DOHH2 (cell line): ENCODE results near the gene LIF.

Source experiments
- CTCF ChIP-seq: fragments of 200-600 bp; sonication (generic); IDR thresholded peaks from one replicate; pipeline ENCODE4 v1.5.1; 2014; ENCODE audit warnings: antibody characterized with exemption, mild to moderate bottlenecking, low read depth, low read length; ENCODE audit not compliant: poor library complexity, severe bottlenecking
- EZH2phosphoT487 ChIP-seq: fragments of 200-600 bp; sonication (generic); IDR thresholded peaks from 2 replicates; pipeline ENCODE4 v1.6.1; 2017; ENCODE audit warnings: borderline replicate concordance, mild to moderate bottlenecking, antibody characterized with exemption, low read length, moderate library complexity, mixed read lengths

GRCh38 chr22:30222321-30222720 is 24.2 kb downstream of the LIF start:
- TF ChIP-seq CTCF, result no peak
- TF ChIP-seq EZH2phosphoT487, result no peak
